Stimulated activated naive CD8-positive, alpha-beta T cell treated with anti-CD3 and anti-CD28 coated beads, Interleukin-15, Interleukin-2, amounts not matched to agents 100 U/mL and 50 U/mL, for 24 hours (primary cell): ENCODE results near the gene SCTR.

Source experiments
- ATAC-seq: fragments of 150-1000 bp; cut with Tn5 transposase; one replicate; pipeline ENCODE4 v1.10.0; 2021
- DNase-seq: peaks from one replicate; pipeline ENCODE4 v3.0.0; 2021

SCTR gene

DNA sequence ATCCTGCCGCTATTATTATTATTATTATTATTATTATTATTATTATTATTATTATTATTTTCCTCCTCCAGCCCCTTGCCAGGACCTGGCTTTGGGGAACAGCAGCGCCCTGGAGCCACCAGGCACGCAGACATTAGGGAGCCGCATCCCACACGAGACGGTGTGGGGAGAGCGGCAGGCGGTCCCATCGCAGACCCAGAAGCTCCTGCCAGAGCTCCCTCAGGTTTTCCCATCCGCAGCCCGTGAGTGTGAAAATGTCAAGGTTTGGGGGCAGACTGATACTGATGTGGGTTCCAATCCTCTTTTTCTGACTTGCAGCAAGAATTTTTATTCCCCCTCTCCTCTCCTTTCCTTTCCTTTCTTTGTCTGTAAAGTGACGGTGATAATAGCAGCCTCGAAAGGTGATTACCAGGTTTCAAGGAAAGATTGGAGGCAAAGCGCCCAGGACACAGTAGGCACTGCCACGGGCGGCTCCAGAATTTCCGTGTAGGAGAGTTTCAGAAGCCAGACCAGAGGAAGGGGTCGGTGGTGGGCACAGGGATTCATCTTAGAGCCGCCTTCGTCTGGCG is 816 bp downstream of the SCTR start:
- ATAC-seq = no peak
- no peak for DNase-seq

DNA sequence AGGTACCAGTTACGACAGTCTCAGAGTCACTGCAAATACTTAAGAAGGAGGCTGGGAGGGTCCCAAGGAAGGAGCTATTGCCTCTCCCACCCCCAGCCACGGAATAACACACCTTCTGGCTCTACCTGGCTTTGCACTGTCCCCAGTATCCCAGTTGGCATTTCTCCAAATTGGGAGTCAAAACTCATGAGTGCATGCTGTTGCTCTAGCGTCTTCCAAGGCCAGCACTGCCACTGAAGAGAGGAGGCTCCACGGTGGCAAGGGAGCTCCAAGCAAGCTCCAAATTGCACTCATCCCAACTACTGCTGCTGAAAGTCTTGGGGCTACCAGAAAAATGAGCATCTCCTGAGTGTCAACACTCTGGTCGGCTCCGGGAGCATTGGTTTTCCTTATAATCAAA is 1.6 kb downstream of the SCTR start:
- ATAC-seq = no peak
- DNase-seq = no peak

DNA sequence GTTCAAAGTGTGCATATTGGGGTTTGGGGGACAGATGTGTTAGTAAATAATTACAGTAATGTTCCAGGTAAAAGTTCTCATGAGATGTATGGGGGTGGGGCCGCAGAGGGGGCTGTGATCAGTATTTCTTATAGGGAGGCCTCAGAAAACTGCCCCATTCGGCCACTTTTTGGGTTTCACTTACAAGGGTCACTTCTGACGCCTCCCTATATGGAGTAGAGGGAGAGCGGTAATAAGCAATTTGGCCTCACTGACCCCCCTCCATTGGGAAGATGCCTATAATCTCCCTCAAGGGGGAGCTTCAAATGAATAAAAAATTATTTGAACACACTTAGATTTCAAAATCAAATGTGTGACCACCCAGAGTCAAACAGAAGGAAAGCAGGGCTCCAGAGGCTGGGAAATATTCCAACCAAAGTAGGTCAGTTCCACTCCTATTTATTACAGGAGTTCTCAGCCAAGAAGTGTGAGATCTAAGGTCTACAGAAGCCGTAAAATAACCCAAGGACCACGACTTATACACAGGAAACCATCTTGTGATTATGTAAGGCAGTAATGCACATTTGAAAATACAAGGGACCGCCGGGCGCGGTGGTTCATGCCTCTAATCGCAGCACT is 2.7 kb downstream of the SCTR start:
- DNase-seq (no peak), ATAC-seq (no peak)

DNA sequence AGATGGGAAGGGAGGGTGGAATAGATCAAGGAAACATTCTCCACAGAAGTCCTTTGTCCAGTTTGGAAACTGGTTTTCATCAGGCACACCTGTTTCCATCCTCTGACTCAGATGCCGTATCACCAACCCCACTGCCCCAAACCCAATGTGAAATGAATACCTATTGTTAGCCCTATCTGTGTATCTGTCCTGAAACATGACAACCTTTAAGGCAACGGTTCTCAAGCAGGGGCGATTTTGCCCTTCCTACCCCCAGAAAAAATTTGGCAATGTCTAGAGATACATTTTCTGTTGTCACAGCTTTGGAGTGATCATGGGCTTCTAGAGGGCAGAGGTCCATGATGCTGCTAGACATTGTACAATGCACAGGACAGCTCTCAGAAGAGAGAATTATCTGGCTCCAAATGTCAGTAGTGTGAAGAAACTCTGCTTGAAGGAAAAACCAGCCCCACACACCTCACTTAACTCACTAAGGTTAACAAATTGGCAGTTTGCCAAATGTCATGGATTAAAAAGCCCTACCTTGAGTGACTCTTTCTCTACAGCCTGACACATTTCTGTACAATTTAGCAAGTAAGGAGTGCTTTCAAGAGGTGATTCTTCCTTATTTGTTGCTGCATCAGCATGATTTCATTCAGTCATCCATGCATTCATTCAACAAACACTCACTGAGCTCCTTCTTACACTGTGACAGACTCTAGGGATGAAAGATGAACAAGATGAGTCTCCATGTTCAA is 3.4 kb downstream of the SCTR start:
- DNase-seq (no peak), ATAC-seq (no peak)

DNA sequence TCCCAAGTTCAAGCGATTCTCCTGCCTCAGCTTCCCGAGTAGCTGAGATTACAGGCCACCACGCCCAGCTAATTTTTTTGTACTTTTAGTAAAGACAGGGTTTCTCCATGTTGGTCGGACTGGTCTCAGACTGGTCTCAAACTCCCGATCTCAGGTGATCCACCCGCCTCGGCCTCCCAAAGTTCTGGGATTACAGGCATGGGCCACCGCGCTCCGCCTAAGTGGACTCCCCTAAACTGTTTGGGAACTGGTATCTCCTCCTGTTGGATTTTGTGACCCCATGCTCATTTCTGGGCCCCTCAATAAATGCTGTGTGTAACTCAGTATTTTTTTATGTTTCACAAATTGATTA is 5.2 kb downstream of the SCTR start:
- no peak for ATAC-seq
- no peak for DNase-seq

DNA sequence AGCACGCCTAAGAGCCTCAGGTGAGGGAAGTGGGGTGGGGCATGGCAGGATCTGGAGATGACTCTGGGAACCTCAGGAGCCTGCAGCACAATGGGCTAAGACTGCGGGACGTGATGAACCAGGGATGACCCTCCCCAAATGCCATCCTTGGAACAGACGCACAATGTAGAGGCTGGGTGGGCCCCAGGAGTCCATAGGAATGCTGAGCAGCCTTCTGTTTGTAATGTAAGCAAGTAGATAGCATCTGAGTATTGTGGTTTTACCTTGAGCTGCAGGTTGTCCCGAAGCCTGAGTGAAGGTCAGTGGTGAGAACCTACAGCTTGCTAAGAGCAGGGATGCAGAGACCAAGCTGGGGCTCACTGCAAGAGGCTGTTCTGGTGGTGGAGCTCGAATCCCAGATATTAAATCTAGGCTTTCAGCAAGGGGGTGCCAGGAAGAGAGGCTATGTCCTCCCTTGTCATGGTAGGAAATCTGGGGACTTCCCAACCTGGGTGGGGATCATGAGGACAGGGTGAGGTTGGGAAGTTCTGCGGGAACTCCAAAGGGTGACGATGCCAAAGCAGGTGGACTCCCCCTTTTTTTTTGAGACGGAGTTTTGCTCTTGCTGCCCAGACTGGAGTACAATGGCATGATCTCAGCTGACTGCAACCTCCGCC is 5.8 kb downstream of the SCTR start:
- ATAC-seq = no peak
- DNase-seq = no peak

DNA sequence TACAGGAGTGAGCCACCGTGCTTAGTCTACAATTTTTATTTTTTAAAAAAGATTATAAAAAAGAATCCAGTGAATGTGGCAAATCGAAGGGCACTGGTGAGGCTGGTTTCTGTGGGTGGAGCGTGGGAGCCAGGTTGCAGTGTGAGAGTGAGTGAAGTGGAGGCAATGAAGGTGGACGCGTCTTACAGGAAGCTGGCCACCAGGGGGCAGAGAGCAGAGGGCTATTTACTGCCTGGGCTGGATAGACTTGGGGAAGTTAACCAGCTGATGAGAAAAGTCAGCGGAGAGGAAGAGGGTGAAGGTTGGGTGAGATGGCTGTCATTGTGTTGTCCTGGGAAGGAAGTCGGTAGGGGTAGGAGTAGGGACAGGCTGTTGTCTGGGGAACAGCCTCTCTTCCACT is 6.8 kb downstream of the SCTR start:
- DNase-seq (peak; percentile 50), ATAC-seq (peak; percentile 46)

DNA sequence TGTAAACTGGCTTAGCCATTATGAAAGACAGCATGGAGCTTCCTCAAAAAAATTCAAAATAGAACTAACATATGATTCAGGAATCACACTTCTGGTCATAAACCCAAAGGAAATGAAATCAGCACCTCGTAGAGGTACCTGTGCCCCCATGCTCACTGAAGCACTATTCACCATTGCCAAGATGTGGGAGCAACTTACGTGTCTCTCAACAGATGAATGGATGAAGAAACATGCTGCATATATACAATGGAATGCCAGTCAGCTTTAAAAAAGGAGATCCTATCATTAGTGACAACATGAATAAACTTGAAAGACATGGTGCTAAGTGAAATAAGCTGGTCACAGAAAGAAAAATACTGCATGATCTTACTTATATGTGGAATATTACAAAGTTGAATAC is 8.2 kb downstream of the SCTR start:
- ATAC-seq (no peak), DNase-seq (no peak)

DNA sequence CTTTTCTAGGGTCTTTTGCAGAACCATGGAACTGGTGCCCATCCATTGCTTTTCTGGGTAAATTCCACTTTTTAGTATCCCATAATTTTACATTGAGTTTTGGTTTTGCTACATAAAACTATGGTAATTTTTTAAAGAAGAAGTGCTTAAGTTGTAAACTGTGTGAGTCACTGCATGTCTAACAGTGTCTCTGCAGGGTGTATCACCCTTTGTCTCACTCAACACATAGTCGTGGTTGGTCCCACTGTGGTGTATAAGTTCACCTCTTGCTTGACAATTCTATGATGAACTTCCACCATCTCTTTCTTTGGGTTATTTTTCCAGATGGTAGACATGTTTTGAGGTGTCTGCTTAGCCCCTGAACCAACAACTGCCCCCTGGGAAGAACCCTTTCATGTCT is 10.5 kb downstream of the SCTR start:
- ATAC-seq = no peak
- DNase-seq = no peak

DNA sequence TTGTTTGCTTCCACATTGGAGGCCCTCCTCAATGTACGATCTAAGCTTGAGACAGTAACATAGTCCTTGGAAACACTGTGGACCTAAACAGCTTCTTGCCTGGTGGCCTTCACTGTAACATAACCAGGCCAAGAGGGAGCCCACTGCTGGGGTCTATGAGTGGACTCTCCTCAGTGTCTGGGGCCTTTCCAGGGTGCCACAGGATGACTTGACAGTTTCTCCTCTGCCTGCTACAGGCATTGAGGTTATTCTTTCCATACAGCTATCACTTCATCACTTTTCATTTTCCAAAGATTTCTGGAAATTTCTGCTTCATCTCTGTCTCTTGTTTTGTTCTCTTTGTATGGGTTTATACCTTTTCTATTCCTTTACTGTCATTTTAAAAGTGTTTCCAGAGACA is 11.3 kb downstream of the SCTR start:
- DNase-seq = no peak
- ATAC-seq = no peak

DNA sequence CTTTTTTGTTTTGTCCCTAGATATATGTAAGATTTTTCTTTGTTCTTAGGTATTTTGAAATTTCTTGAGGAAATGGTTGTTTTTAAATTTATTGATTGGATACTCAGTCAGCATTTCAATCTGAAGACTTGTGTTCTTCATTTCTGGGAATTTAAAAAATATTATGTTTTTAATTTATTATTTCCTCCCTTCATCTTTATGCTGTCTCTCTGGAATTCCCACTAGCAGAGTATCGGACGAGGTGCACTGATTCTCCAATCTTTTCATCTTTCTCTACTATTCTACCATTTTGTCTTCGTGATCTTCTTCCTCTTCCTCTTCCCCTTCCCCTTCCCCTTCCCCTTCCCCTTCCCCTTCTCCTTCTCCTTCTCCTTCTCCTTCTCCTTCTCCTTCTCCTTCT is 12.3 kb downstream of the SCTR start:
- DNase-seq (no peak), ATAC-seq (no peak)

DNA sequence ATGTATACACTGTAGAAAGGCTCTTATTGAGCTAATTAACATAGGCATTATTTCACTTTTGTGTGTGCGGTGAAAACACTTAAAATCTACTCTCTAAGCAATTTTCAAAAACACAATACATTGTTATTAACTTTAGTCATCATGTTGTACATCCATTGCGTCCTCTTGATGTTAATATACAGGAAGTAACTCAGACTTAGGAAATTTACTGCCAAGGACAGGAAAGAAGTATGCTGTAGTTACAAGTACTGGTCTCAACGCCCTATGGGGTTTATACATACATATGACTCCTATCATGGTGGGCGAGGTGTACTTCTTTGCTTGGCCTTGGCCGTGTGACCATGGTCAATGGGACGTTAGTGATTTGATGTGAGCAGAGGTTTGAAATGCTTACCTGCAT is 15.5 kb downstream of the SCTR start:
- no peak for ATAC-seq
- DNase-seq = no peak

DNA sequence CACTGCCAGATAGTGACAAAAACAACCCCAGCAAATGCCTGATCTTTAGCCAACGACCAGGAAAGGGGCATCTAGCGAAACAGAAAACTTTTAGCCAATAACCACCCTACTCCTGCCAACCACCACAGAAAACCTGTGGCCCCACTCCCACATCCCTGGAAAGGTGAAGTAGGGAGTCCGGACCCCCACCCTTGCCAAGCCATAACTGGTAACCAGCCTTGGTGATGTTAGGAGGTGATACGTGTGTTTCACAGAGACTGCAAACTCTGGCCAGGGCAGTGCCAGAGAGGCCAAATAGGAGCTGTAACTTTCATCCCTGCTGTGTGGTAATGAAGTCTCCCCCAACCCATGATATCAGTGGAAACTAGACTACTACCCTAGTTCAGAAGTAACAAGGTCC is 27.6 kb downstream of the SCTR start:
- DNase-seq (no peak), ATAC-seq (no peak)

DNA sequence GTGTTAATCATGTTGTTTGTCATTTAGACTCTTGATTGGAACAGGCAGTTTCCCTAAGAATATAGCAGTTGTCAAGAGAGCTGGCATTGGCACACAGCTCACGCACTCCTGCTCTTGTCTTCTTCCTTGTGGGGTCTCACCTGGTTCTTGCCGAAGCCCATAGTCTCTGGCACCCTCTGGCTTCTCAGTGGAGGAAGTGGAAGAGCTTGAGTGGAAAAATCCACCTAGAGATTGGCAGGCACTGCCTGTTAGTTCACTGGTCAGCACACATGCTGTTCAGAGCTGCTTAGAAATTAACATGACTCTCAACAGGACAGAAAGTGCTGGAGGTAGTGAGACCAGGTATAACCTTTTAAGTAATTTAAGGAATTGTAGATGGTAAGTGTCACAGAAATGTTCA is 28.3 kb downstream of the SCTR start:
- no peak for ATAC-seq
- DNase-seq = no peak

DNA sequence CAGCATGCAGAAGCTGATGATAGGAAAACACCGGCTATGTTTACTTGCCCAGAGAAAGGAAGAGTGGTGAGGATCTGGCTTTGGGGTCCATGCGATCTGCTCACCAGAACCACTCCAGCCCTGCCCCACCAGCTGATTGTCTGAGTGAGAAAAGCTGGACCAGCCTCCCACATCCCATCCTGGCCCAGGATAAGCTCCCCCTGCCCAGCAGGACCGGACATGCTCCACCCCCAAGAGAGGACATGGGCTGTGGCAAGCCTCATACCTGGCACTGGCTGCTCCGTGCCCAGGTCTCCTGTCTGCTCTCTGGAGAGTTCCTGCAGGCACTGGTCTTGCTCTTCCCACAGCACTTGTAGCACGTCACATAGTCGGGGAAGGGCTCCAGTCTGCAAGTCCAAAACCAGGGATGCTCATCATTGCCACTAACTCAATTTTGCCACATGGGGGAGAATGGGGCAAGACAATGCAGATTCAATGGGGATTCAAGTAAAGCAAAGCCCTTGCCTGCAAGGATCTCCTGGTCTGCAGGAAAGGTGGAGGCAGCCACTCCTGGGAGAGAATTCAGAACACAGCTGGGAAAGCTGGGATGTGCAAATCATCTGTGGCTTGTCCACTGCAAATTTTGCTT is 30.0 kb downstream of the SCTR start:
- ATAC-seq = no peak

DNA sequence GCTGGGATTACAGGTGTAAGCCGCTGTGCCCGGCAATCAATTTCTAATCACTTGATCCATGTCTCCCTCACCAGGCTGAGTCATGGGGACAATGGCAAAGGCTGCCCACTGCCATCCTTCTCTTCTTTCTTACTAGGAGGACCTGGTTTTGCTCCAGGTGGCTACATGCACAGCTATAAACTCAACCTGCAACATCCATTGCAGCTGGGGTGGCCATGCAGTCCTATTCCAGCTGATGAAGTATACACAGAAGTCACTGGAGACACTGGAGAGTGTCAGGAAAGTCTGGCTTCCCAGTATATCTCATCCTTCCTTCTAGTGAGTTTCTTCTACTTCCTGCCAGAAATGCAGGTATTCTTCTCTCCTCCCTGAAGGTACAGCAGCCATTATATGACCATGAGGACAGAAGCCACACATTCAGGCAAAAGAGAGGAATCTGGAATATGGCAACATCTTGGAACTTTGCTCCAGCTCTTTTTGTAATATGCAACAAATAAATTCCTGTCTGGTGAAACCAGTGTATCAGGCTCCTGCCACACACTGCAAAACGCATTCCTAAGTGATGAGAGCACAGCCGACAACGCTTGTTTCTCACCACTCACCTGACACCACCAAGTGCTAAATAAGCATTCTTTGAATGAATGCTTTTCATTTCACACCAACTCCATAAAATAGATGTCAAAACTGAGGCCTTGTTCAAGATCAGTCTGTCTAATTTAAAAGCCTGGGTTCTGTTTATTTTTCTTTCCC is 32.3 kb downstream of the SCTR start:
- ATAC-seq (no peak), DNase-seq (no peak)

More for the DNA sequence above, 30.0 kb downstream of the SCTR start:
- DNase-seq = no peak

DNA sequence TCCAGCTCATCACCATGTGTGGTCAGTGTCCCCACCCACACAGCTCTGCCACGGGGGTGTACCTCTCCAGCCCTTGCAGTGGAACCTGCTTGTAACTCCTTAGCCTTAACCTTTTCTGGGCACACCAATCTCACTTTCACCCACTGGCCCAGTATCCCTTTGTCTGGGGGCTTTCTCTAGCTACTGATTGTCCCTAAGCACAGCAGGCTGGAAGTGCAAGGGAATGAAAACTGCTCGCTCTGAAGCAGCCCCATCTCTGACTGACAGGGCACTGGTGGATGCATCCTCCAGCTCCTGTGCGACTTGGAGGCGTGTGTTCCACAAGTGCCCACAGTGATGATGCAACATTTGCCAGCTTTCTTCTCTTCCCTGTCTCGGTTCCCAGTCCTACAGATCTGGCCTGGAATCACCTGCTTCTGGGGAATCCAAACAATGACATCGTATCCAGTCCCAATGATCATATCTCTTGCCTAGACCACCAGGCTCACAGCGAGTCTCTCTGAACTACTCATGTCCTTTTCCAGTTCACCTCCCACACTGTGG is 33.6 kb downstream of the SCTR start:
- ATAC-seq (peak; percentile 1), DNase-seq (no peak)

DNA sequence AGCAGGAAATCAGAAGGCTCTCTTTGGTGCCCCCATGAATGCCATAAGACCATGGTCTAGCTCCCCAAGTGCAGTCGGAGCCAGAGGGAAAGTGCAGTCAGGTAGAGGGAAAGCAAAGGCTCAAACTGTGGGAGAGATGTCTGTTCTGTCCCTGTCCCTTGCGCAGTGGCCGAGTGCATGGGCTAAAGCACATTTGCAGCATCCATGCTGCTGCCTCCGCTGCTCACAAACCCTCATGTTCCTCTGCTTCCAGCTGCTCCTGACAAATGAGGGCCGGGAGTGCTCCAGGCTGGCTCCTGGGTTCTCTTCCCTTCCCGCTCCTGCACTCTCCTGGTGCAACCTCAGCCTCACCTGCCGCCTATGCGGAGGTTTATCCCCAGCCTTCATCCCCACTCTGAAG is 34.2 kb downstream of the SCTR start:
- ATAC-seq (no peak), DNase-seq (no peak)

DNA sequence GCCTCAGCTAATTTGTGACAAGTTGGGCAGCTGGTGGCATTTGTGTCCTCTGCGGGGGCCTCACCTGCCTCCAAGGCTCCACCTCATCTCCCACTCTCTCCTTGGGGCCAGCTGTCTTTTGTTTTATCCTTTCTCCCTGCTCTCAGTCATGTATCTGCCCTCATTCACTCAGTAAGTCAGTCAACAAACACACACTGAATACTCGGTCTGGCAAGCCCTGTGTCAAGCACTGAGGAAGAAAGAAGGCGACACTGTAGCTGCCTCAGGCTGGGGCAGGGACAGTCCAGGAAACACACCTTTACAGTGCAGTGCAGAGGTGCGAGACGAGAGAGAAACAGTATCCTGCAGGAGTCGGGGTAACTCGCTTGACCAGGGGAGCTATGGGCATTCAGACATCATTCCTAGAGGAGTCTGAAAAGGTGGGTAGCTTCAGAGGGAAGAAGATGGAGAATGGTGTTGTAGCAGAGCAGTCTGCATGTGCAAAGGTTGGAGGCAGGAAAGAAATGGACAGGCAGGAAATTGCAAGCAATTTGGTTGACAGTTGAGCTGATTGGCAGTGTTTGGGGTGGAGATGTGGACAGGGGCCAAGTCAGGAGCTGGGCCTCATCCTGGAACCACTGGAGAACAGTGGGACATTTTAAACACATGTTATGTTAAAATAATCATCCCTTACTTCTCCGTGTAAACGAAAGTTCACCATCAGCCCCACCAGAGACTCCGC is 34.9 kb downstream of the SCTR start:
- DNase-seq (no peak), ATAC-seq (no peak)

DNA sequence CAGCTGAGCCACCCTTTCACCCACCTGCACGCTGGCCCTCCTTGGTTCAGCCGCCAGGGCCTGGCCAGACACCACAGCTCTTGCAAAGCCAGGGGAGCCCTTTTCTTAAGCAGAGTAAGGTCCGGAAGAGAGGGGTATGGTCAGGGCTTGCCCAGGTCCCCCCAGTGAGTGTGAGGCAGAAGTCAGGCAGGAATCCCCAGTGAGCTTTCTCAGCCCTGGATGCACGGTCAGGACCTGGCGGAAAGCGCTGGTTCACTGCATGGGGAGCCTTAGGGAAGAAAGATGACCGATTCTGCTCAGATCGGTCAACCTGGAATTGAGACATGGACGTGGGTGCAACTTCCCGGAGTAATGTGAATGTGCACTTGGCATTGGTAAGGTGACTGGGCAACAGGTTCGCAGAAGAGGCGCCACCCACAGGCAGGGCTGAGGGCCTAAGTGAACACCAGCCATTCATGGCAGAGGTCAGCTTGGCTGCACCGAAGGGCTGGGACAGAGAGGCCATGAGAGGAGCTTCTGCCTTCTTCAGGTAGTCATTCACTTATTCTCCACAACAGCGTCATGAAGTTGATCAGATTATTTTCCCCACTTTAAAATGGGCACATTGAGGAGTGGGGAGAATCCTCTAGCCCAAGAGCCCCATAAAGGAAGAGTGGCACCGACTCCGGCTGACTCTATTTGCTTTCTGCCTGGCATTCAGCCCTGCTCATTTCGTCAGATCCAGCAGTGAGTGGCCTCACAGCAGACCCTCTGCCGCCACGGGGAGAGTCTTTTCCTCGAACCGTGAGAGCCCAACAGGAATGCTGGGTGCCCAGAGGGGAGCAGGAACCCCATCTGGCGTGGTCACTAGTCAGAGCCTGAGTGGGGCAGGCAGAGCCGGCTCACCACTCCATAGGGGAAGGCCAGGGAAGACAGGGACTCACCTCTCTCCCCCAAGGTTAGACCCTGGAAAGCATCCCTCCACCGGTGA is 35.8 kb downstream of the SCTR start:
- ATAC-seq = no peak
- no peak for DNase-seq
